GM21723 (cell line): Measurements from ENCODE around the gene ADORA1.

Source experiments
- ATAC-seq: cut with Tn5 transposase; IDR thresholded peaks from one replicate; pipeline ENCODE4 v1.9.1; 2021; ENCODE audit warnings: mild to moderate bottlenecking, moderate library complexity; ENCODE audit not compliant: unreplicated experiment

The ADORA1 gene

GRCh38 chr1:203093754-203094410 lies 33.6 kb upstream of the ADORA1 start:
- ATAC-seq, result no peak

GRCh38 chr1:203095061-203095690 lies 32.4 kb upstream of the ADORA1 start:
- ATAC-seq, result no peak

GRCh38 chr1:203096566-203096965 lies 31.0 kb upstream of the ADORA1 start:
- ATAC-seq, result no peak

GRCh38 chr1:203097001-203097400 lies 30.5 kb upstream of the ADORA1 start:
- no peak for ATAC-seq

GRCh38 chr1:203098445-203098844 lies 29.1 kb upstream of the ADORA1 start:
- no peak for ATAC-seq

- ATAC-seq, result no peak
These were observed 28.5 kb upstream of the ADORA1 start for GRCh38 chr1:203098914-203099520.

- no peak for ATAC-seq
These were observed 27.6 kb upstream of the ADORA1 start for GRCh38 chr1:203099805-203100515.

GRCh38 chr1:203100516-203100869 lies 27.0 kb upstream of the ADORA1 start:
- no peak for ATAC-seq

GRCh38 chr1:203101813-203102634 lies 25.5 kb upstream of the ADORA1 start:
- no peak for ATAC-seq

- no peak for ATAC-seq
These were observed 24.3 kb upstream of the ADORA1 start for GRCh38 chr1:203103216-203103615.

GRCh38 chr1:203103829-203104495 lies 23.6 kb upstream of the ADORA1 start:
- no peak for ATAC-seq

GRCh38 chr1:203104789-203105390 lies 22.6 kb upstream of the ADORA1 start:
- no peak for ATAC-seq

- ATAC-seq, result no peak
These were observed 15.1 kb upstream of the ADORA1 start for GRCh38 chr1:203112475-203112874.

GRCh38 chr1:203113308-203113707 lies 14.2 kb upstream of the ADORA1 start:
- no peak for ATAC-seq

- no peak for ATAC-seq
These were observed 13.3 kb upstream of the ADORA1 start for GRCh38 chr1:203114202-203114601.

- no peak for ATAC-seq
These were observed 11.3 kb upstream of the ADORA1 start for GRCh38 chr1:203116091-203116820.

GRCh38 chr1:203117611-203118575 lies 9.6 kb upstream of the ADORA1 start:
- ATAC-seq, result no peak
